ENCODE data around the gene CD9.
A peak's percentile ranks its signal among the peaks of the same experiment; 100 is the strongest.
"Not testable (repeated sequence)": the region's sequence is repeated elsewhere in the genome, so short reads cannot be mapped to it uniquely, and the experiment has no call there.

The CD9 gene

DNA sequence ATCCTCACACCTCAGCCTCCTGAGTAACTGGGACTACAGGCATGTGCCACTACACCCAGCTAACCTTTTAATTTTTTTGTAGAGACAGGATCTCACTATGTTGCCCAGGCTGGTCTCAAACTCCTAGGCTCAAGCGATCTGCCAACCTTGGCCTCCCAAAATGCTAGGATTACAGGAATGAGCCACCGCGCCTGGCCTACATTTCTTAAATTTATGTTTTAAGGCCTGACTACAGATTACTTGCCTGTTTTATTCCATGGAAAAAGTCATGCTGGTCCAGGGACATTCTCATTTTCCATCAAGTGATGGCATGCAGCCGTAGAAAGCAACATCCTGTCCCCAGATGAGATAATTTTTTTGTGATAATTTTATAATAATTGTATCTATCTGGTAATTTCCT lies 6.1 kb downstream of the CD9 start:
- no peak for TF ChIP-seq ZNF70 (CRISPR knock-in tag; IDR thresholded peaks at IDR 0.05)
- TF ChIP-seq ZNF8 (CRISPR knock-in tag; IDR thresholded peaks at IDR 0.05): no peak
- TF ChIP-seq ESRRG (CRISPR knock-in tag; IDR thresholded peaks at IDR 0.05): no peak
- no peak for TF ChIP-seq OSR1 (CRISPR knock-in tag; IDR thresholded peaks at IDR 0.05)
- TF ChIP-seq ZFP3 (CRISPR knock-in tag; IDR thresholded peaks at IDR 0.05): no peak
- TF ChIP-seq, protein P1, sequence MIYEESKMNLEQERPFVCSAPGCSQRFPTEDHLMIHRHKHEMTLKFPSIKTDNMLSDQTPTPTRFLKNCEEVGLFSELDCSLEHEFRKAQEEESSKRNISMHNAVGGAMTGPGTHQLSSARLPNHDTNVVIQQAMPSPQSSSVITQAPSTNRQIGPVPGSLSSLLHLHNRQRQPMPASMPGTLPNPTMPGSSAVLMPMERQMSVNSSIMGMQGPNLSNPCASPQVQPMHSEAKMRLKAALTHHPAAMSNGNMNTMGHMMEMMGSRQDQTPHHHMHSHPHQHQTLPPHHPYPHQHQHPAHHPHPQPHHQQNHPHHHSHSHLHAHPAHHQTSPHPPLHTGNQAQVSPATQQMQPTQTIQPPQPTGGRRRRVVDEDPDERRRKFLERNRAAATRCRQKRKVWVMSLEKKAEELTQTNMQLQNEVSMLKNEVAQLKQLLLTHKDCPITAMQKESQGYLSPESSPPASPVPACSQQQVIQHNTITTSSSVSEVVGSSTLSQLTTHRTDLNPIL (CRISPR knock-in tag; IDR thresholded peaks at IDR 0.05; ENCODE audit: low read depth): no peak
- TF ChIP-seq, protein P2, sequence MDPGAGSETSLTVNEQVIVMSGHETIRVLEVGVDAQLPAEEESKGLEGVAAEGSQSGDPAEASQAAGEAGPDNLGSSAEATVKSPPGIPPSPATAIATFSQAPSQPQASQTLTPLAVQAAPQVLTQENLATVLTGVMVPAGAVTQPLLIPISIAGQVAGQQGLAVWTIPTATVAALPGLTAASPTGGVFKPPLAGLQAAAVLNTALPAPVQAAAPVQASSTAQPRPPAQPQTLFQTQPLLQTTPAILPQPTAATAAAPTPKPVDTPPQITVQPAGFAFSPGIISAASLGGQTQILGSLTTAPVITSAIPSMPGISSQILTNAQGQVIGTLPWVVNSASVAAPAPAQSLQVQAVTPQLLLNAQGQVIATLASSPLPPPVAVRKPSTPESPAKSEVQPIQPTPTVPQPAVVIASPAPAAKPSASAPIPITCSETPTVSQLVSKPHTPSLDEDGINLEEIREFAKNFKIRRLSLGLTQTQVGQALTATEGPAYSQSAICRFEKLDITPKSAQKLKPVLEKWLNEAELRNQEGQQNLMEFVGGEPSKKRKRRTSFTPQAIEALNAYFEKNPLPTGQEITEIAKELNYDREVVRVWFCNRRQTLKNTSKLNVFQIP (CRISPR knock-in tag; IDR thresholded peaks at IDR 0.05; ENCODE audit: borderline replicate concordance, low read depth): no peak
- ATAC-seq: no peak

DNA sequence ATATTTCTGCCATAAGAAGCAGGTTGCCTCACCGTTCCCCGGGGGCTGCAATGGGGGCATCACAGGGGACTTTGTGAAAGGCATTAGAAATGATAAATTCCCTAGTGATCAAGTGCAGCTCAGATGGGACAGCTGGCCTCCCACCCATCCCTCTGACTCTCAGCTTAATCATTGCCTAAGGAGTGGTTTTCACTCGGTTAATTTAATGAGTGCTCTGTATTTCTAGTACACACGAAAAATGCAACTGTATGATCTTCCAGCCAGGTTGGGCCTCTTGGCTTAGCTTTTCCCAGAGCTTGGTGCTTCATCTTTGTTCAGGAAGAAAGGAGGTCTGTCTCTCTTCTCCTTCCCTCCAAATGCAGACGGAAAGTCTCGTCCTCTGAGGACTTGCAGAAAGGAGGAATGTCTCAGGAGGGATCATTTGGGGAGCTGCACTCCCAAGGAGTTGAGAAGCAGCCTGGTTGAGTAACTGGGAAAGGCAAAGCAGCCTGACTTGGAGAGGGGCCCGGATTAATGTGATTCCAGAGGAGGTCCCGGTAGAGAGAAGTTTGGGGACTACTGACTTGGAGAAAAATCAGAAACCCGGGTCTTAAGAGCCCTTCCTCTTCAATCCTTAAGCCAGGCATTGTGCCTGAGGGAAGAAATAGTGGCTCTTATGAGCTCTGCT lies 7.2 kb downstream of the CD9 start:
- no peak for TF ChIP-seq TSHZ2 (CRISPR knock-in tag; IDR thresholded peaks at IDR 0.05)
- TF ChIP-seq RARB (CRISPR knock-in tag; IDR thresholded peaks at IDR 0.05): no peak
- TF ChIP-seq ISL1 (CRISPR knock-in tag; IDR thresholded peaks at IDR 0.05): no peak
- TF ChIP-seq BACH2 (CRISPR knock-in tag; IDR thresholded peaks at IDR 0.05; ENCODE audit: borderline replicate concordance): no peak
- TF ChIP-seq ZNF565 (CRISPR knock-in tag; conservative IDR thresholded peaks at IDR 0.05; ENCODE audit: low read depth): no peak
- no peak for TF ChIP-seq OSR1 (CRISPR knock-in tag; IDR thresholded peaks at IDR 0.05)
- TF ChIP-seq, protein P3, sequence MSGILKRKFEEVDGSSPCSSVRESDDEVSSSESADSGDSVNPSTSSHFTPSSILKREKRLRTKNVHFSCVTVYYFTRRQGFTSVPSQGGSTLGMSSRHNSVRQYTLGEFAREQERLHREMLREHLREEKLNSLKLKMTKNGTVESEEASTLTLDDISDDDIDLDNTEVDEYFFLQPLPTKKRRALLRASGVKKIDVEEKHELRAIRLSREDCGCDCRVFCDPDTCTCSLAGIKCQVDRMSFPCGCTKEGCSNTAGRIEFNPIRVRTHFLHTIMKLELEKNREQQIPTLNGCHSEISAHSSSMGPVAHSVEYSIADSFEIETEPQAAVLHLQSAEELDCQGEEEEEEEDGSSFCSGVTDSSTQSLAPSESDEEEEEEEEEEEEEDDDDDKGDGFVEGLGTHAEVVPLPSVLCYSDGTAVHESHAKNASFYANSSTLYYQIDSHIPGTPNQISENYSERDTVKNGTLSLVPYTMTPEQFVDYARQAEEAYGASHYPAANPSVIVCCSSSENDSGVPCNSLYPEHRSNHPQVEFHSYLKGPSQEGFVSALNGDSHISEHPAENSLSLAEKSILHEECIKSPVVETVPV (CRISPR knock-in tag; IDR thresholded peaks at IDR 0.05): no peak
- ATAC-seq: no peak

DNA sequence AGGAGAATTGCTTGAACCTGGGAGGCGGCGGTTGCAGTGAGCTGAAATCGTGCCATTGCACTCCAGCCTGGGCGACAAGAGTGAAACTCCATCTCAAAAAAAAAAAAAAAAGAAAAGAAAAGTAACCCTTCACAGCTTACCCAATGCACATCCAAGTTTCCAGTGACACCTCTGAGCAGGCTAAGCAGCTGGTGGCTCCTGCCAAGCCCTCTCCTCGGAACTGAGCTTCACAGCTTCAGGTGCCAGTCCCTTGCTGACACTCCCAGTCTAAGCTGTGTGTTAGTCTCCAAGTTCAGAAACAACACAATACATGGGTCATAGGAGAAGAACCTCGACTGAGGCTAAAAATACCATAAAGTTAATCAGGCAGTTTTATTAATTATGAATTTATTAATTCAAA lies 7.9 kb downstream of the CD9 start:
- TF ChIP-seq ESRRG (CRISPR knock-in tag; IDR thresholded peaks at IDR 0.05) (no peak), TOX (CRISPR knock-in tag; IDR thresholded peaks at IDR 0.05; ENCODE audit: borderline replicate concordance) (no peak)
- no peak for ATAC-seq

DNA sequence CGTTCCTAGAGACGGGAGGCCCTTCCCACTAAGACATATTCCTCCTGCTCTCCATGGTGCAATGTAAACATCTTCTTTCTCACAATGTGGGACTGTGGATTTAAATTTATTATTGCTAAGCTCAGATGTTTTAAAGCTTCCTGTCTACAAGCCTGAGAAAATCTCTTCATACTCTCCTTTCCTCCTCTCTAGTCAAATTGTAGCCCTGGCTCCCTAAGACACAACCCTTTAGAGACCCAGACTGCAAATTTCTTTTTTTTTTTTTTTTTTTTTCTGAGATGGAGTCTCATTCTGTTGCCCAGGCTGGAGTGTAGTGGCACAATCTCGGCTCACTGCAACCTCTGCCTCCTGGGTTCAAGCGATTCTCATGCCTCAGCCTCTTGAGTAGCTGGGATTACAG lies 9.2 kb downstream of the CD9 start:
- ATAC-seq: not testable (repeated sequence)

DNA sequence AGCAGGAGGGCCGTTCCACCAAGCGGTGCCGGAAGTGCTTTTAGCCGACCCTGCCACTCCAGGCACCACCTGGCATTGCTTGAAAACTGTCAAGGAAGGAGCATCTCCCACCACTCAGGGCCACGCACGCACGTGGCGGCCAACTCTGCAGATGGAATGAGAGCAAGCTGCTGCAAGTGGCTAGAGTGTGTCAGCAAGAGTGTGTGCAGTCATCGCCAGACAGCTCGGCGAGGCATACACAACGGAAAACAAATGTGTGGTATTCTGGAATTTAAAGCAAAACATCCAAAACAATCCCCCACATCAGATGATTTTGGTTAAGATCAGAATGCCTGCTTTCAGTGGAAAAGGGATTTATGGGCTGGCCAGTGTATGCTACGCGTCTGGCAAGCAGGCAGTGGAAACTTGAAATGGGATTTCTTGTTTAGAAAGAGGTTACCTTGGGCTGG lies 11.2 kb downstream of the CD9 start:
- peak; percentile 57 for ATAC-seq
- TF ChIP-seq TOX (CRISPR knock-in tag; IDR thresholded peaks at IDR 0.05; ENCODE audit: borderline replicate concordance): no peak
- no peak for TF ChIP-seq OSR1 (CRISPR knock-in tag; IDR thresholded peaks at IDR 0.05)
- TF ChIP-seq ARNTL (CRISPR knock-in tag; IDR thresholded peaks at IDR 0.05; ENCODE audit: borderline replicate concordance, low read depth): no peak
- TF ChIP-seq BACH2 (CRISPR knock-in tag; IDR thresholded peaks at IDR 0.05; ENCODE audit: borderline replicate concordance): no peak
- TF ChIP-seq ZFP30 (CRISPR knock-in tag; IDR thresholded peaks at IDR 0.05): no peak
- TF ChIP-seq, protein P4, sequence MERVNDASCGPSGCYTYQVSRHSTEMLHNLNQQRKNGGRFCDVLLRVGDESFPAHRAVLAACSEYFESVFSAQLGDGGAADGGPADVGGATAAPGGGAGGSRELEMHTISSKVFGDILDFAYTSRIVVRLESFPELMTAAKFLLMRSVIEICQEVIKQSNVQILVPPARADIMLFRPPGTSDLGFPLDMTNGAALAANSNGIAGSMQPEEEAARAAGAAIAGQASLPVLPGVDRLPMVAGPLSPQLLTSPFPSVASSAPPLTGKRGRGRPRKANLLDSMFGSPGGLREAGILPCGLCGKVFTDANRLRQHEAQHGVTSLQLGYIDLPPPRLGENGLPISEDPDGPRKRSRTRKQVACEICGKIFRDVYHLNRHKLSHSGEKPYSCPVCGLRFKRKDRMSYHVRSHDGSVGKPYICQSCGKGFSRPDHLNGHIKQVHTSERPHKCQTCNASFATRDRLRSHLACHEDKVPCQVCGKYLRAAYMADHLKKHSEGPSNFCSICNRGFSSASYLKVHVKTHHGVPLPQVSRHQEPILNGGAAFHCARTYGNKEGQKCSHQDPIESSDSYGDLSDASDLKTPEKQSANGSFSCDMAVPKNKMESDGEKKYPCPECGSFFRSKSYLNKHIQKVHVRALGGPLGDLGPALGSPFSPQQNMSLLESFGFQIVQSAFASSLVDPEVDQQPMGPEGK (CRISPR knock-in tag; IDR thresholded peaks at IDR 0.05; ENCODE audit: borderline replicate concordance): no peak
- no peak for TF ChIP-seq ZNF8 (CRISPR knock-in tag; IDR thresholded peaks at IDR 0.05)
- TF ChIP-seq ZFP3 (CRISPR knock-in tag; IDR thresholded peaks at IDR 0.05): no peak

Data from SK-N-SH treated with all-trans-retinoic acid at 6 μM for 48 hours (cell line).